Epithelial cell of esophagus (primary cell): ENCODE measurements around the gene FAM110D.
A peak's percentile ranks its signal among the peaks of the same experiment; 100 is the strongest.

Experiments
- DNase-seq: peaks from one replicate; pipeline ENCODE4 v3.0.0; 2010; ENCODE audit warnings: low read depth
- H3K4me3 ChIP-seq: 2 replicates; pipeline ENCODE4 v1.5.1; 2011; ENCODE audit warnings: mild to moderate bottlenecking, low read length, control low read depth
- TF ChIP-seq, protein P1 (sequence below): IDR thresholded peaks from 2 replicates; pipeline ENCODE4 v1.5.1; 2011; ENCODE audit warnings: low read depth, mild to moderate bottlenecking, low read length, control low read depth, inconsistent platforms; ENCODE audit not compliant: insufficient read depth; ENCODE audit errors: missing control alignments

The FAM110D gene

DNA sequence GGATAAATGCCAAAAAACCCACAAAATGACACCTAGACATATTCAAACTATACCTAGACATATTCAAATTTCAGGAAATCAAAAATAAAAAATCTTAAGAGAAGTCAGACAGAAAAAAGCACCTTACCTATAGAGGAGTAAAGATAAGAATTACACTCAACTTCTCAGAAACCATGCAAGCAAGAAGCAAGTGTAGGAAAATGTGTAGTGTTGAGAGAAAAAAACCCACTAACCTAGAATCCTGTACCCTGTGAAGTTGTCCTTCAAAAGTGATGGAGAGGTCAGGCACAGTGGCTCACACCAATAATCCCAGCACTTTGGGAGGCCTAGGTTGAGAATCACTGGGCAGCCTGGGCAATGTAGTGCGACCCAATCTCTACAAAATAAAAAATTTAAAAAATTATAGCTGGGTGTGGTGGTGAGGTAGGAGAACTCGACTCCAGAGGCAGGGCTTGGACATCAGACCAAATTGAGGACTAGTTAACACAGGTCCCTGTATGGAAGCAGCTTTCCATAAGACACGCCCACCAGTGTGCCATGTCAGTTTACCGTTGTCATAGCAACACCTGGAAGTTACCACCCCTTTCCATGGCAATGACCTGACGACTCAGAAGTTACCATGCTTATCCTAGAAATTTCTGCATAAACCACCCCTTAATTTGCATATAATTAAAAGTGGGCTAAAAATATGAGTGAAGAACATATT lies 26.6 kb upstream of the FAM110D start:
- DNase-seq: peak; percentile 27
- TF ChIP-seq, protein P1, sequence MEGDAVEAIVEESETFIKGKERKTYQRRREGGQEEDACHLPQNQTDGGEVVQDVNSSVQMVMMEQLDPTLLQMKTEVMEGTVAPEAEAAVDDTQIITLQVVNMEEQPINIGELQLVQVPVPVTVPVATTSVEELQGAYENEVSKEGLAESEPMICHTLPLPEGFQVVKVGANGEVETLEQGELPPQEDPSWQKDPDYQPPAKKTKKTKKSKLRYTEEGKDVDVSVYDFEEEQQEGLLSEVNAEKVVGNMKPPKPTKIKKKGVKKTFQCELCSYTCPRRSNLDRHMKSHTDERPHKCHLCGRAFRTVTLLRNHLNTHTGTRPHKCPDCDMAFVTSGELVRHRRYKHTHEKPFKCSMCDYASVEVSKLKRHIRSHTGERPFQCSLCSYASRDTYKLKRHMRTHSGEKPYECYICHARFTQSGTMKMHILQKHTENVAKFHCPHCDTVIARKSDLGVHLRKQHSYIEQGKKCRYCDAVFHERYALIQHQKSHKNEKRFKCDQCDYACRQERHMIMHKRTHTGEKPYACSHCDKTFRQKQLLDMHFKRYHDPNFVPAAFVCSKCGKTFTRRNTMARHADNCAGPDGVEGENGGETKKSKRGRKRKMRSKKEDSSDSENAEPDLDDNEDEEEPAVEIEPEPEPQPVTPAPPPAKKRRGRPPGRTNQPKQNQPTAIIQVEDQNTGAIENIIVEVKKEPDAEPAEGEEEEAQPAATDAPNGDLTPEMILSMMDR: no peak
- H3K4me3 ChIP-seq: no peak overlapping the region

DNA sequence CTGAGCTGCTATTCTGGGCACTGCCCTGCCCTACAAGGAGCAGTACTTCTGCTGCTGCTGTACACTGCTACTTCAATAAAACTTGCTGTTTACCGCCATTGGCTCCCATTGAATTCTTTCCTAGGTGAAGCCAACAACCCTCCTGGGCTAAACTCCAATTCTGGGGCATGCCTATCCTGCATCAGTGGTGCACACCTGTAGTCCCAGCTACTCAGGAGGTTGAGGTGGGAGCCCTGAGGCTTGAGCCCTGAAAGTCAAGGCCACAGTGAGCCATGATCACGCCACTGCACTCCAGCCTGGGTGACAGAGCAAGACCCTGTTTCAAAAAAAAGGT lies 26.1 kb upstream of the FAM110D start:
- TF ChIP-seq, protein P1: no peak
- DNase-seq: no peak
- no peak overlapping the region for H3K4me3 ChIP-seq

DNA sequence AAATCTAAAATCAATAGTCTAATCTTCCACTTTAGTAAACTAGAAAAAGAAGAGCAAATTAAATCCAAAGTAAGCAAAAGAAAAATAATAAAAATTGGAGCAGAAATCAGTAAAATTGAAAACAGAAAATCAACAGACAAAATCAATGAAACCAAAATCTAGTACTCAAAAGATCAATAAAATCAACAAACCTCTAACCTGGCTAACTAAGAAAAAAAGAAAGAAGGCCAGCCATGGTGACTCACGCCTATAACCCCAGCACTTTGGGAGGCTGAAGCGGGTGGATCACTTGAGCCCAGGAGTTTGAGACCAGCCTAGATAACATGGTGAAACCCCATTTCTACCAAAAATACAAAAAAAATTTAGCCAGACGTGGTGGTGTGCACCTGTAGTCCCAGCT lies 24.4 kb upstream of the FAM110D start:
- TF ChIP-seq, protein P1: no peak
- no peak for DNase-seq
- H3K4me3 ChIP-seq: no peak overlapping the region

DNA sequence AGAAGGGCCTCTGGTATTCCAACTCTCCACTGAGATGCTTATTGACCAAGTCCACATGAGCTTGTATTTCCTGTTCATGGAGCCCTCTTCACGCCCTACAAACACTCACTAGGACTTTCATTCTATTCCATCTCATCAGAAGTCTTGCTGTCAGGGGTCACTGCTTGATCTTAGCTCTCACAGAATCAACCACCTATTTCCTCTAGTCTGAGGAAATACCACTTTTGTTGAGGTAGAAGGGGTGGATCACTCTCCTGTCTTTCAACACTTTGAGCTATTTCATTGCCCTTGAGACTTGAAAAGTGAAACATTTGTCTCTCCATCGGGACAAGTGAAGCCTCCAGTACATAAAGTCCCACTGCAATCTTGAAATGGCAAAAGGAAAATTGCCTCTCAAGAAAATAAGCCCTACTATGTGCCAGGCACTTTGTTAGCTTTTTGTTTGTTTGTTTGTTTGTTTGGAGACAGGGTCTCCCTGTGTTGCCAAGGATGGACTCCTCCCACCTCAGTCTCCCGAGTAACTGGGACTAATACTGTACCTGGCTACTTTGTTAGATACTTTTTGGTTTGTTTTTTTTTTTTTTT lies 19.8 kb upstream of the FAM110D start:
- H3K4me3 ChIP-seq: no peak overlapping the region
- no peak for DNase-seq
- TF ChIP-seq, protein P1: no peak

DNA sequence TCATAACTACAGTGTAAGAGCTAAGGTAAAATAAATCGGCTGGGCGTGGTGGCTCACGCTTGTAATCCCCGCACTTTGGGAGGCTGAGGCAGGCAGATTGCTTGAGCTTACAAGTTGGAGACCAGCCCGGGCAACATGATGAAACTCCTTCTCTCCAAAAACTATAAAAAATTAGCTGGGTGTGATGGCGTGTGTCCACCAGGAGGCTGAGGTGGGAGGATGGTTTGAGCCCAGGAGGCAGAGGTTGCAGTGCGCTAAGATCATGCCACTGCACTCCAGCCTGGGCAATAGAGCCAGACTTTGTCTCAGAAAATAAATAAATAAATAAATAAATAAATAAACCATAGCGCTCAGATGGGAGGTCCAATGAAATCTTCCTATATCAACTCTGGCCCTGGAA lies 16.7 kb upstream of the FAM110D start:
- TF ChIP-seq, protein P1: no peak
- no peak overlapping the region for H3K4me3 ChIP-seq
- no peak for DNase-seq

DNA sequence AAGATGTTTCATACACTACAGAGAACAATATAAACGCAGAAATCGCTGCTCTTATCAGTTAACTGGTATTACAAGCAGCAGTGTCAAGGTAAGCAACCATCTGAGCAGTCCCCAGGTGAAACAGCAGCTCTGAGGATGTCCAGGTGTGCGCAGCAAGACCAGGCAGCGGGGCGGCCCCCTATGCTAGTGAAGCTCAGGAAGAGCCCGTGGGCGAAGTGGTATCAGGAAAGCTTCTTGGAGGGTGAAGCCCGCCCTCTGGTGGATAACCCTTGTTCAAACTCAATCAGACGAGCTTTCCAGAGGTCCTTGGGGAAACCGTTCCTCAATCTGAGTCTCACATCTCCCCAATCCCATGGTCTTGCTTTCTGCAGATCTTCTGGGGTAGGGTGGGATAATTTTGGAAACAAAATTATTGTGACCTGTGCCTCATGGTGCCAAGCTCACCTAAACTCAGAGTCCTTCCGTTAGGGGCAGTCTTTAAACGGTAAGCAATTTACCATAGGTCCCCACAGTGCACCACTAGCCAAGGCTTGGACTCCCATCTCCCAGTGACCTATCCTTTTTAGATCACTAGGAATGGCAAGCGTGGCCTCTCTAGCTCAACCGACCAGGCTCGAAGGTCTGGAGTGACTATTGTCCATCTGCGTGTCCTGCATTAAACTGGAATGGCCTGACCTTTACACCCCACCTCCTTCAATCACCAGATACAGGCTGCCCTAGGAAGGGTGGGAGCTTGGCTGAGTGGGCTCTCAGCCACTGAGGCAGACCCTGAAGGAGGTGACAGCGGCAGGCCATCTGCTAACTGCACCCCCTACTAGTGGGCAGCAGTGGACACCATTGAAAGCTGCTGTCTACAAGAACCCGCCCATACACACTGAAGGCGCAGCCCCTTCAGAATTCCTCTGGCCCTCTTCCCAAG lies 13.6 kb upstream of the FAM110D start:
- TF ChIP-seq, protein P1: peak; percentile 75

More for the DNA sequence above, 13.6 kb upstream of the FAM110D start:
- DNase-seq: peak; percentile 89
- H3K4me3 ChIP-seq: no peak overlapping the region
